H7 (cell line): ENCODE measurements around the gene PTN. TPM values are rescaled to one million over a fixed set of nuclear protein-coding genes. Genes with fewer than 3 reads are reported as not detected.
A peak's percentile ranks its signal among the peaks of the same experiment; 100 is the strongest.
"Not testable (repeated sequence)": the region's sequence is repeated elsewhere in the genome, so short reads cannot be mapped to it uniquely, and the experiment has no call there.

Experiments
- DNase-seq: peaks from one replicate; pipeline ENCODE4 v3.0.0; 2012
- H3K27me3 ChIP-seq: 2 replicates; pipeline ENCODE4 v1.6.0; 2011; ENCODE audit warnings: mild to moderate bottlenecking, low read length; ENCODE audit not compliant: control insufficient read depth, insufficient read depth
- H3K36me3 ChIP-seq: replicated peaks from 2 replicates; pipeline ENCODE4 v1.5.1; 2011; ENCODE audit warnings: low read length; ENCODE audit not compliant: control insufficient read depth, insufficient read depth
- H3K4me3 ChIP-seq: 2 replicates; pipeline ENCODE4 v1.5.1; 2011; ENCODE audit warnings: low read depth, mild to moderate bottlenecking, control low read depth, low read length, moderate library complexity; ENCODE audit not compliant: insufficient read depth
- total RNA-seq: library from RNA; depleted of rRNA; stranded (reverse); fragments of >200 nt; shearing (Covaris generic); gene quantifications from 2 replicates; pipeline ENCODE4 v1.2.3, GENCODE V29; 2014

The PTN gene
- total RNA-seq, 1 experiment from 2014 or later: 15.0 TPM

DNA sequence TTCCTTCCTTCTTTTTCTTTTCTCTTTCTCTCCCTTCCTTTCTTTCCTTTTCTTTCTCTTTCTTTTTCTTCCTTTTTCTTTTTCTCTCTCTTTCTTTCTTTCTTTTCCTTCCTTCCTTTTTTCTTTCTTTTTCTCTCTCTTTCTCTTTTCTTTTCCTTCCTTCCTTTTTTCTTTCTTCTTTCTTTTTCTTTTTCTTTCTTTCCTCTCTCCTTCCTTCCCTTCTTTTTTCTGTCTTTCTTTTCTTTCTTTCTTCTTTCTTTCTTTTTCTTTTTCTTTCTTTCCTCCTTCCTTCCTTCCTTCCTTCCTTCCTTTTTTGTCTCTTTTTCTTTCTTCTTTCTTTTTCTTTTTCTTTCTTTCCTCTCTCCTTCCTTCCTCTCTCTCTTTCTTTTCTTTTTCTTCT lies 136.8 kb downstream of the PTN start:
- no peak overlapping the region for H3K4me3 ChIP-seq
- H3K36me3 ChIP-seq: no peaks in the 10 kb centered on the region
- no peaks in the 10 kb centered on the region for H3K27me3 ChIP-seq
- DNase-seq: no peak

DNA sequence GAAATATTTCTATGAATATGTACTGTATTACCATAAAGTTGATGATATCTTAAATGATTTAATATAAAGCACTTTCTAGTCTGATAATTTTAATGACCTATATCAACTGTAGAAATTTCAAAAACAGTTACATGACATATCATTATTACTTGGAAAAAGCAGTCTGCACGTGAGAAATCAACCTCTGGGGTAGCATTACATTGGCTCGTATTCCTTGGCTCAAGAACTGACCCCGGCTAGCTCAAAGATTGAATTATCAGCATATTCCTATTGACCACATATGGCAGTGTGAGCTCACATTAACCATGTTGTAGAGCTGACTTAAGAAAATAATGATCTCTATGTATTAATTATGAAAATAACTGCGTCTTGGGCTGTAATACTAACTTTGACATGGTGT lies 139.3 kb downstream of the PTN start:
- no peak for DNase-seq
- no peaks in the 10 kb centered on the region for H3K36me3 ChIP-seq
- no peaks in the 10 kb centered on the region for H3K27me3 ChIP-seq
- H3K4me3 ChIP-seq: no peak overlapping the region

DNA sequence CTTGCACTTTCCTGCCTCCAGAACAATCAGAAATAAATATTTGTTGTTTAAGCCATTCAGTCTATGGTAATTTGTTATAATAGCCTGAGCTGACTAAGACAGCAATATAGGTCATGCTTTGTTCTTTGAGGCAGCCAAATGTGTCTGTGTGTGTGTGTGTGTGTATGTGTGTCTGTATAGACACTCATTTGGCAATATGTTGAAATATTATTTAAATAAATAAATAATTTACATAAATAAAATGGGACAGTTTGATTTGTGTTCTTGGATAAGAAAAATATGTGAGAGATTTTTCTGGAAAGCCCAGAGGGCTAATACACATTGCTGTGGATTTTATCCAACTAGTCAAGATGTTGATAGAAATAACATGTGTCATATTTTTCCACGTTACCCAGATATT lies 140.2 kb downstream of the PTN start:
- H3K36me3 ChIP-seq: no peaks in the 10 kb centered on the region
- no peaks in the 10 kb centered on the region for H3K27me3 ChIP-seq
- DNase-seq: no peak
- no peak overlapping the region for H3K4me3 ChIP-seq

DNA sequence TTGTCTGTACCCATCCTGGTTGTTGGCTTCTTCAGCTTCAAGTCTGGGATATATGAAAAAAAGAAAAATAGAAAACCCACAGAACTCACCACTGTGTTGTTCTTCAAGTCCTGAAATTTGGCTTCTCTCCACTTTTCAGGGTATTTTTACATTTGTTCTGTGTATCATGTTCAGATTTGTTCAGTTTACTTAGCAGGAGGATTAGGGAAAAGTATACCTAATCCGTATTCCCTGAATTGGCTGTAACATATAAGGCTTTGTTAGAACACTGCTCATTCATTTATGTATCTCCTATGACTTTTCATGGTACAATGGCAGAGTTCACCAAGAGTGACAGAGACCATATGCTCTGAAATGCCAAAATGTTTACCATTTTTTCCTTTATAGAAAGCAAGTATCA lies 146.9 kb downstream of the PTN start:
- Histone ChIP-seq H3K36me3 (no peaks in the 10 kb centered on the region), H3K27me3 (no peaks in the 10 kb centered on the region), H3K4me3 (no peak overlapping the region)
- DNase-seq: no peak

DNA sequence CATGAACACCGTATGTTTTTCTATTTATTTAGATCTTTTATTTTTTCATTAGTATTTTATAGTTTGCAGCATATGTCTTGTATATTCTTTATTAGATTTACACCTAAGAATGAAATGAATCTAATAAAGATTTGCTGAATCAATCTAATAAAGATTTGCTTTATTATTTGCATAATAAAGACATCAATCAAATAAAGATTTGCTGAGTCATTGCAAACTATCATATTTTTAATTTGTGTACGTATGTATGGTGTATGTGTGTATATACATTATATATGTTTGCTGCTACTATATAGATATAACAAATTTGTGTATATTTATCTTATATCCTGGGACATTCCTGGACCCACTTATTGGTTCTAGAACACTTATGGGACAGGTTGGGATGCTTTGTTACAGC lies 147.5 kb downstream of the PTN start:
- H3K27me3 ChIP-seq: no peaks in the 10 kb centered on the region
- H3K36me3 ChIP-seq: no peaks in the 10 kb centered on the region
- DNase-seq: no peak
- H3K4me3 ChIP-seq: no peak overlapping the region

DNA sequence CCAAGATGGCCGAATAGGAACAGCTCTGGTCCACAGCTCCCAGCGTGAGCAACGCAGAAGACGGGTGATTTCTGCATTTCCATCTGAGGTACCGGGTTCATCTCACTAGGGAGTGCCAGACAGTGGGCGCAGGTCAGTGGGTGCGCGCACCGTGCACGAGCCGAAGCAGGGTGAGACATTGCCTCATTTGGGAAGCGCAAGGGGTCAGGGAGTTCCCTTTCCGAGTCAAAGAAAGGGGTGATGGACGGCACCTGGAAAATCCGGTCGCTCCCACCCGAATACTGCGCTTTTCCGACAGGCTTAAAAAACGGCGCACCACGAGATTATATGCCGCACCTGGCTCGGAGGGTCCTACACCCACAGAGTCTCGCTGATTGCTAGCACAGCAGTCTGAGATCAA lies 161.9 kb downstream of the PTN start:
- DNase-seq, H3K36me3 ChIP-seq, H3K27me3 ChIP-seq: not testable (repeated sequence)
- peak overlapping the region; percentile 35 for H3K4me3 ChIP-seq
